GM18526 (cell line): Measurements from ENCODE around the gene URB2.

Source experiments
- POLR2A ChIP-seq: IDR thresholded peaks from 3 replicates; pipeline ENCODE4 v1.6.1; 2011; ENCODE audit not compliant: insufficient read length; ENCODE audit errors: extremely low read depth

Gene URB2

DNA sequence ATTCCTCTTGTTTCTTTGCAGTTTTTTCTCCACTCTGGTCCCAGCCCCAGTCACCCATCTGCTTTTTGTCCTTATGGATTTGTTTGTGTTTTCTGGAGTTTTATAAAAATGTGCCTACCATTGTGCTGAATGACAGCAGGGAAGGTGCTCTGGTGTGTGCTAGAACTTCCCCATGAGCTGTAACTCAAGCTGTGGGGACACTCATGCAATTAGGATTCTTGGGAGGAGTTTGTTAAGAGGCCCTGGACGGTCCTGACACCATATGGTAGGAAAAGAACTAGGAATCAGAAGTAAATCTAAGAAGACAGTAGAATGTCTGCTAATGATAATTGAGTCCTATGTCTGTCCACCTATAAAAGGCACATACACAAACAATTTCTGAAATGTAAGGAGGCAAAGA, 27.4 kb downstream of the URB2 start:
- no peak for TF ChIP-seq POLR2A

DNA sequence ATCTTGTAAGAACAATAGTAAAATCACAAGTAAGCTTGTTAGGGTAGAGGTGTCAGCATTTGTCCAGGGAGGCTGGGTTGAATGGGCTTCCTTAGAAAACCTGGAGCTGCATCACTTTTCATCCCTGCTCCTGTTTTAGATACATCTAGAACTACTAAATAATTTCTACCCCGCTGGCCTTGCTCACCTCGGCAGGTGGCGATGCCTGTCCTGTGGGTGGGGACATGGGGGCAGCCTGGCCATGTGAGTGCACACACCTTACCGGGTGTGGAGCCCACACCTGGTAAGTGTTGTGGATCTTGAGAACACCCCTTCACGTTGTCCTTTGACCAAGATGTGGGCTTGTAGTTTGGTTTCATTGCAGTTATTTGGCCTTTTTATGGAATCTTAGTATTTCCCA, 29.7 kb downstream of the URB2 start:
- no peak for TF ChIP-seq POLR2A

GRCh38 chr1:229657993-229658755, 32.1 kb downstream of the URB2 start:
- no peak for TF ChIP-seq POLR2A

GRCh38 chr1:229661022-229661877, 35.2 kb downstream of the URB2 start:
- TF ChIP-seq POLR2A: no peak

DNA sequence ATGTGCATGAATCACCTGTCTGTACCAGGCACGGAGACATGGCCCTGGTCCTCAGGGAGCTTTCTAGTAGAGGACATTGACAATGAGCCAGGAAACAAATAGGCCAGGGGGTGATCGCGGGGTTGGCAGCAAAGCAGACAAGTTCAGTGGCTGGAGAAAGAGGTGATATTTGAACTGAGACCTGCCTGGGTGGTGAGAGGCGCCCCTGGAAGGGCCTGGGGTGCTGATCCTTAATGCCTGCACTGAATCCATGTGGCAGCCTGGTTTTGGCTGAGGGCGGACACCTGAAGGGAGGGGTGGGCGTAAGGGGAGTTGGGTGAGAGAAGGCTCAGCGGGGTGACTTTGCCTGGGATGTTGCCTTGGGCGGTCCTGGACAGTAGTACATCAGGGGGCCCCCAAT, 35.9 kb downstream of the URB2 start:
- no peak for TF ChIP-seq POLR2A

DNA sequence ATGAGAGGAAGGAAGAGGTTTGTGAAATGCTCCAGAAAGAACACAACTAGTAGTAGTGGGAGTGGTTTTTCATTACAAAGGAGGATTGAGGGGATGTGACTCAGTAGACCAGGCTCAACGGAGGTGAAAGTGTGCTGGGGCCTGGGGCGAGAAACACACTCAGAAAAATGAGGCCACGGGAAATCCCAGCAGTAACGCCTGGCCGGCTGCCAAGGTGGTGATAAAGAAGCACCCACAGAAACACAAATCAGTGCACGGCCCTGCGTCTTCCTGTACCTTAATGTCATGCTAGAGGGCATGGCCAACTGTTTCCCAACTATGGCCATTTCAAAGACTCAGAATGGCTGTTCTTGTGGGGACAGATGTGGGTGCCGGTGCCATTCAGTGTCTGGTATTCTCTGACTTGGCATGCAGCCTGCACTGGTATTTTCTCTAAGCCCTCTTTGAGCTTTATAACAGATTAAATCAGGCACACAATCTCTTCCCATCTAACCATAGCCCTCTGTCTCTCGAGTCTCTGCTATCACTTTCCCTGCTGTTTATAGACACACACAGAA, 38.2 kb downstream of the URB2 start:
- no peak for TF ChIP-seq POLR2A

GRCh38 chr1:229665912-229666558, 40.0 kb downstream of the URB2 start:
- no peak for TF ChIP-seq POLR2A

DNA sequence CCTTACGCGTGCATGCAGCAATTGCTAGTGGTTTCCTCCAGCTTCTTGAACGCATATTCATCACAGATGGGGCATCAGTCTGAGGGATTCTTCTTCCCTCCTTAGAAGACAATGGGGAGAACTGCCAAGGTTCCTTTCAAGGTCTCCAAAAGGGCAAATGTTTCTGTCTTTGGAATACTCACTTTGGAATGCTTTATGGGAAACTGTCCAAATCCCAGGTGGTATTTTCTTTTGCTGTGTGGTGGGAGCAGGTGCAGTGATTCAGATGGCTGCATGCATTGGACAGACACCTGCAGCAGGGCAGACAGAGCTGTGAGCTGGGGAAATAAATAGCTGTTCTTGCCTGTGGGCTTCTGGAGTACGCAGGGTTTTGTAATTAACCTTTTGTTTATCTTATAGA, 40.5 kb downstream of the URB2 start:
- no peak for TF ChIP-seq POLR2A

GRCh38 chr1:229669333-229669732, 43.3 kb downstream of the URB2 start:
- TF ChIP-seq POLR2A: no peak

- no peak for TF ChIP-seq POLR2A
These were observed 45.3 kb downstream of the URB2 start for GRCh38 chr1:229671310-229671709.

GRCh38 chr1:229672246-229672645, 46.2 kb downstream of the URB2 start:
- no peak for TF ChIP-seq POLR2A

DNA sequence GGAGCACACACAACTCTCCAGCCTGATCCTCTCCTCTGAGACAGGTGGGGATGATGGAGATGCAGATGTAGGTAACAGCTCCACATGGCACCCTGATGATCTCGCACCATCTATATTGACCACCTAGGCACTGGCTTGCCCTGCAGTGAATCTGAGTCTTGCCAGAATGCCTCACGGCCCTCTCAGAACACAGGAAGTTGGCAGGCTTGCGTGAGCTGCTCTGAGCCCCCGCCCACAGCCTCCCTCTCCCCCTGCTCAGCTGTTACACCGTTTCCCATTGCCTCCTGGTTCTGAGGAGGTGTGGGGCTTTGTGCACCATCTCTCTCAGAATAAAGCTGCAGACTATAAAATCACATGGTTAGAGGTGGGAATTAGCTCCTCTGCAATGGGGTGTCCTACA, 48.0 kb downstream of the URB2 start:
- TF ChIP-seq POLR2A: no peak

DNA sequence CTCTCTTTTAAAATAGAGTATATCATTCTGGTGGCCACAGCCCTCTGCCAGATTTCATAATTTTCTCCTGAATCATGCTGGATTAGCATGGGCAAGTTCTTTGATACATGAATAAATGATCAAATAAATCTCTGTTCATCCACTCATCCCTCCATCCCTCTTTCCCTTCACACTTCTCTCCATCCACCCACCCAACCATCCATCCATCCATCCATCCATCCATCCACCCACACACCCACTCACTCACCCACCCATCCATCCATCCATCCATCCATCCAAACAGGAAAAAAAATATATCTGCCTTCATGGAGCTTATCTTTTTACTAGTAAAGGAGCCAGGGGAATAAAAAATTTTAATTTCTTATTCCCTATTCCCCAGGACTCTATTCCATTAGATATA, 49.3 kb downstream of the URB2 start:
- no peak for TF ChIP-seq POLR2A

- TF ChIP-seq POLR2A: no peak
These were observed 59.1 kb downstream of the URB2 start for GRCh38 chr1:229685149-229685548.

DNA sequence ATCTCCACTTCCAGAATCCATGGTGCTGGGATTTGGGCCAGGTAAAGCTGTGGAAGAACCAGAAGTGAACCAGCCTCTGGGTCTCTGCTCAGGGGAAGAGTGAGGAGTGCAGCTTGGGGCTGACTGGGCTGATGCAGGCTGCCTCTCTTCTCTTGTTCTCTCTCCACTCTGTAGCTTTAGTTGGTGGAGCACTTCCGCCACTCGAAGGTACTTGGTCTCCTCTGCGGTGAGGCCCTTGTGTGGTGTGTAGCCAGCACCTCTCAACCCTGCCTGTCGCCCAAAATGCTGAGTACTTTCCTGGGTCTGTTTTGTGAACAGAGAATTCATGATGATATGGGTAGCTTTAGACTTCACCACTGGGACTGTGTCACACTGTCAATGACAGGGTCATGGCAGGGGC, 63.2 kb downstream of the URB2 start:
- no peak for TF ChIP-seq POLR2A

- no peak for TF ChIP-seq POLR2A
These were observed 63.9 kb downstream of the URB2 start for GRCh38 chr1:229689904-229690303.
